B cell (primary cell): ENCODE measurements around the gene CACNG6. TPM values are rescaled to one million over a fixed set of nuclear protein-coding genes. Genes with fewer than 3 reads are reported as not detected.

Experiments used
- ATAC-seq: fragments of 200-7000 bp; cut with Tn5 transposase; one replicate; pipeline ENCODE4 v1.10.0; 2021; ENCODE audit warnings: low read depth, mild to moderate bottlenecking, moderate number of reproducible peaks, moderate library complexity
- CTCF ChIA-PET: fragments of 350-600 bp; sonication (Branson Sonifier 250); formaldehyde crosslinking; loops from one replicate; lab custom pipeline; 2021; ENCODE audit warnings: antibody characterized with exemption, inconsistent platforms; lab: Charles Lee
- POLR2A ChIA-PET: fragments of 350-600 bp; sonication (Branson Sonifier 250); formaldehyde crosslinking; loops from one replicate; lab custom pipeline; 2021; ENCODE audit warnings: antibody characterized with exemption; lab: Charles Lee
- DNase-seq: peaks from one replicate; pipeline ENCODE4 v3.0.0; 2013
- H2AFZ ChIP-seq: 2 replicates; pipeline ENCODE4 v1.6.1; 2012; ENCODE audit warnings: mild to moderate bottlenecking, low read depth, low read length; ENCODE audit not compliant: insufficient read depth, poor library complexity, severe bottlenecking
- H3K27ac ChIP-seq, 2 donors: 1 replicate in 1 of 2; 2 replicates in 1 of 2; pipeline ENCODE4 v1.5.1; 2012 to 2013; ENCODE audit warnings: low read length in 2 of 2, mild to moderate bottlenecking in 2 of 2, moderate library complexity in 1 of 2
- H3K27me3 ChIP-seq, 4 experiments: fragments of 200-600 bp in 1 of 4; sonication (generic) in 1 of 4; replicated peaks in 1 of 4; 1 replicate in 2 of 4; 2 replicates in 2 of 4; pipeline versions ENCODE4 v1.6.1 to v1.7.0; 2013 to 2016; ENCODE audit warnings: low read length in 3 of 4, mild to moderate bottlenecking in 2 of 4, mixed read lengths in 1 of 4, moderate library complexity in 1 of 4; ENCODE audit not compliant: insufficient read depth in 4 of 4, control insufficient read depth in 3 of 4; ENCODE audit errors: control extremely low read depth in 1 of 4
- H3K36me3 ChIP-seq, 2 experiments: replicated peaks in 1 of 2; 1 replicate in 1 of 2; 2 replicates in 1 of 2; pipeline versions ENCODE4 v1.6.1 to v1.7.1; 2013; ENCODE audit warnings: low read length in 1 of 2; ENCODE audit not compliant: insufficient read depth in 2 of 2, control insufficient read depth in 1 of 2; ENCODE audit errors: control extremely low read depth in 1 of 2, extremely low read depth in 1 of 2
- H3K4me1 ChIP-seq, 2 donors: fragments of 200-600 bp in 1 of 2; sonication (generic) in 1 of 2; 1 replicate in 1 of 2; 2 replicates in 1 of 2; pipeline versions ENCODE4 v1.5.1 to v1.6.1; 2013 to 2017; ENCODE audit warnings: low read length in 2 of 2; ENCODE audit not compliant: control insufficient read depth in 2 of 2, insufficient read depth in 2 of 2
- H3K4me2 ChIP-seq: replicated peaks from 2 replicates; pipeline ENCODE3; 2012; ENCODE audit warnings: mild to moderate bottlenecking, low read depth, low read length; ENCODE audit not compliant: poor library complexity, severe bottlenecking
- H3K4me3 ChIP-seq, 5 experiments: fragments of 200-600 bp in 1 of 5; sonication (generic) in 1 of 5; 1 replicate in 3 of 5; 2 replicates in 2 of 5; pipeline versions ENCODE4 v1.5.1 to v1.7.0; 2011 to 2016; ENCODE audit warnings: low read length in 4 of 5, mild to moderate bottlenecking in 4 of 5, low read depth in 2 of 5, control low read depth in 1 of 5, moderate library complexity in 1 of 5; ENCODE audit not compliant: insufficient read depth in 1 of 5; ENCODE audit errors: control extremely low read depth in 1 of 5, extremely low read depth in 1 of 5
- H3K79me2 ChIP-seq: fragments of 200-600 bp; sonication (generic); one replicate; pipeline ENCODE4 v1.6.0; 2016; ENCODE audit warnings: low read length; ENCODE audit not compliant: control insufficient read depth, insufficient read depth
- H3K9ac ChIP-seq: fragments of 200-600 bp; sonication (generic); 2 replicates; pipeline ENCODE4 v1.6.1; 2017; ENCODE audit warnings: mild to moderate bottlenecking, low read length, moderate library complexity
- H3K9me3 ChIP-seq, 3 donors: one replicate each; pipeline versions ENCODE4 v1.6.1 to v1.7.1; 2013; ENCODE audit warnings: low read length in 2 of 3; ENCODE audit not compliant: control insufficient read depth in 2 of 3, insufficient read depth in 1 of 3; ENCODE audit errors: control extremely low read depth in 1 of 3
- H4K20me1 ChIP-seq: 2 replicates; pipeline ENCODE4 v1.6.0; 2012; ENCODE audit warnings: mild to moderate bottlenecking, low read length; ENCODE audit not compliant: insufficient read depth, control insufficient read depth, poor library complexity, severe bottlenecking
- H3K27ac Mint-ChIP-seq: one replicate; pipeline ENCODE4 v1.8.0; 2021; ENCODE audit warnings: mixed read lengths
- H3K27me3 Mint-ChIP-seq: one replicate; pipeline ENCODE4 v1.8.0; 2021; ENCODE audit warnings: mixed read lengths
- H3K4me1 Mint-ChIP-seq: one replicate; pipeline ENCODE4 v1.8.0; 2021; ENCODE audit warnings: mixed read lengths
- H3K4me3 Mint-ChIP-seq: one replicate; pipeline ENCODE4 v1.8.0; 2021; ENCODE audit warnings: mixed read lengths
- H3K9me3 Mint-ChIP-seq: one replicate; pipeline ENCODE4 v1.8.0; 2022; ENCODE audit warnings: mixed read lengths; ENCODE audit not compliant: insufficient read depth
- EZH2 ChIP-seq: IDR thresholded peaks from 2 replicates; pipeline ENCODE4 v1.6.1; 2012; ENCODE audit warnings: borderline replicate concordance, low read depth, mild to moderate bottlenecking, moderate library complexity, low read length; ENCODE audit not compliant: insufficient read depth, poor library complexity, severe bottlenecking
- WGBS: methylation state at CpG from one replicate; pipeline ENCODE4 v1.1.5; 2013; ENCODE audit warnings: missing lambda C conversion rate; ENCODE audit not compliant: insufficient coverage; 5-methylcytosine and 5-hydroxymethylcytosine counted together
- intact Hi-C: fragments of 100-400 bp; cut with micrococcal nuclease; formaldehyde crosslinking; loops from one replicate; pipeline ENCODE4 v1.10.0; 2022
- polyA plus RNA-seq: library from polyadenylated mRNA; depleted of rRNA; stranded (reverse); fragments of >200 nt; gene quantifications from 2 replicates; pipeline ENCODE4 v1.2.3, GENCODE V29; 2012
- total RNA-seq, 2 donors: library from RNA; stranded (reverse); fragments of 120-200 nt in 1 of 2; gene quantifications; 1 replicate in 1 of 2; 2 replicates in 1 of 2; pipeline versions ENCODE4 v1.2.3 to v1.2.4, GENCODE V29; 2013 to 2022
- TF ChIP-seq, protein P1 (sequence below): fragments of 200-600 bp; IDR thresholded peaks from one replicate; pipeline ENCODE4 v1.8.0; 2022; ENCODE audit warnings: antibody characterized with exemption, mild to moderate bottlenecking

The CACNG6 gene
- total and polyA plus RNA-seq, 2 donors (not counting 1 experiment from before 2014, with no cell fraction given): not detected

- H3K4me1 Mint-ChIP-seq: peaks cover 3% of the 10 kb centered on the region
- WGBS: 95% methylated on average over 6 of the region's 6 CpGs
- Histone ChIP-seq H3K27me3 (peaks cover 0 to 26% (median 7%) of the 10 kb centered on the region in 4 experiments), H3K9me3 (peaks cover 0 to 36% (median 0%) of the 10 kb centered on the region in 3 donors), H3K4me1 (peaks cover 4% of the 10 kb centered on the region in 2 donors), H3K4me3 (no peak overlapping the region), H3K27ac (no peak overlapping the region), H3K4me2 (no peak overlapping the region), H4K20me1 (no peaks in the 10 kb centered on the region), H3K36me3 (no peaks in the 10 kb centered on the region), H3K9ac (no peak overlapping the region), H3K79me2 (no peaks in the 10 kb centered on the region), H2AFZ (no peak overlapping the region)
- no peak for DNase-seq
- no peak for TF ChIP-seq EZH2
- TF ChIP-seq, protein P1, sequence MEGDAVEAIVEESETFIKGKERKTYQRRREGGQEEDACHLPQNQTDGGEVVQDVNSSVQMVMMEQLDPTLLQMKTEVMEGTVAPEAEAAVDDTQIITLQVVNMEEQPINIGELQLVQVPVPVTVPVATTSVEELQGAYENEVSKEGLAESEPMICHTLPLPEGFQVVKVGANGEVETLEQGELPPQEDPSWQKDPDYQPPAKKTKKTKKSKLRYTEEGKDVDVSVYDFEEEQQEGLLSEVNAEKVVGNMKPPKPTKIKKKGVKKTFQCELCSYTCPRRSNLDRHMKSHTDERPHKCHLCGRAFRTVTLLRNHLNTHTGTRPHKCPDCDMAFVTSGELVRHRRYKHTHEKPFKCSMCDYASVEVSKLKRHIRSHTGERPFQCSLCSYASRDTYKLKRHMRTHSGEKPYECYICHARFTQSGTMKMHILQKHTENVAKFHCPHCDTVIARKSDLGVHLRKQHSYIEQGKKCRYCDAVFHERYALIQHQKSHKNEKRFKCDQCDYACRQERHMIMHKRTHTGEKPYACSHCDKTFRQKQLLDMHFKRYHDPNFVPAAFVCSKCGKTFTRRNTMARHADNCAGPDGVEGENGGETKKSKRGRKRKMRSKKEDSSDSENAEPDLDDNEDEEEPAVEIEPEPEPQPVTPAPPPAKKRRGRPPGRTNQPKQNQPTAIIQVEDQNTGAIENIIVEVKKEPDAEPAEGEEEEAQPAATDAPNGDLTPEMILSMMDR: no peak
- intact Hi-C loops: no loop called here
- ChIA-PET POLR2A (no interaction called here), CTCF (no interaction called here)
- H3K27ac Mint-ChIP-seq: no peak overlapping the region
- H3K27me3 Mint-ChIP-seq: peaks cover 20% of the 10 kb centered on the region
- H3K9me3 Mint-ChIP-seq: no peaks in the 10 kb centered on the region
- no peak for ATAC-seq
- H3K4me3 Mint-ChIP-seq: no peak overlapping the region
Measured at GRCh38 chr19:53988981-53989380, 2.5 kb upstream of the CACNG6 start.

GRCh38 chr19:53989600-53990533 is 1.6 kb upstream of the CACNG6 start:
- 79% methylated on average over 22 of the region's 22 CpGs for WGBS

More at GRCh38 chr19:53989600-53990533, 1.6 kb upstream of the CACNG6 start:
- intact Hi-C loops: no loop called here
- Histone ChIP-seq H3K36me3 (no peaks in the 10 kb centered on the region), H3K4me3 (no peak overlapping the region), H3K4me1 (peaks cover 4% of the 10 kb centered on the region in 2 donors), H3K27me3 (peaks cover 0 to 24% (median 6%) of the 10 kb centered on the region in 4 experiments), H4K20me1 (no peaks in the 10 kb centered on the region), H3K9ac (no peak overlapping the region), H2AFZ (no peak overlapping the region), H3K27ac (no peak overlapping the region), H3K4me2 (no peak overlapping the region), H3K9me3 (peaks cover 0 to 27% (median 0%) of the 10 kb centered on the region in 3 donors), H3K79me2 (no peaks in the 10 kb centered on the region)
- ChIA-PET CTCF (no interaction called here), POLR2A (no interaction called here)
- peaks cover 29% of the 10 kb centered on the region for H3K27me3 Mint-ChIP-seq
- peaks cover 3% of the 10 kb centered on the region for H3K4me1 Mint-ChIP-seq
- no peak for ATAC-seq
- H3K9me3 Mint-ChIP-seq: no peaks in the 10 kb centered on the region
- no peak overlapping the region for H3K27ac Mint-ChIP-seq
- no peak overlapping the region for H3K4me3 Mint-ChIP-seq
- no peak for DNase-seq
- TF ChIP-seq, protein P1: no peak
- no peak for TF ChIP-seq EZH2
